WTC11 (cell line): ENCODE measurements around the gene NOS3. TPM values are rescaled to one million over a fixed set of nuclear protein-coding genes. Genes with fewer than 3 reads are reported as not detected.

Experiments
- ATAC-seq: fragments of 200-7000 bp; cut with Tn5 transposase; 2 replicates; pipeline ENCODE4 v1.10.0; 2021; ENCODE audit warnings: mild to moderate bottlenecking, moderate library complexity
- CTCF ChIA-PET: fragments of 300-600 bp; sonication (Branson Sonifier 250); formaldehyde crosslinking; loops from one replicate; lab custom pipeline; 2021; ENCODE audit warnings: antibody characterized with exemption; lab: Charles Lee
- POLR2A ChIA-PET: fragments of 350-600 bp; sonication (Branson Sonifier 250); formaldehyde crosslinking; loops from one replicate; lab custom pipeline; 2021; ENCODE audit warnings: antibody characterized with exemption; lab: Charles Lee
- DNase-seq: peaks from one replicate; pipeline ENCODE4 v3.0.0; 2021; ENCODE audit warnings: low spot score
- H3K27ac Mint-ChIP-seq: 2 replicates; pipeline ENCODE4 v1.8.0; 2021; ENCODE audit warnings: mixed read lengths
- H3K27me3 Mint-ChIP-seq: 2 replicates; pipeline ENCODE4 v1.8.0; 2021; ENCODE audit warnings: low read depth, mild to moderate bottlenecking, moderate library complexity, mixed read lengths
- H3K36me3 Mint-ChIP-seq: 2 replicates; pipeline ENCODE4 v1.8.0; 2021; ENCODE audit warnings: mixed read lengths
- H3K4me1 Mint-ChIP-seq: 2 replicates; pipeline ENCODE4 v1.8.0; 2022; ENCODE audit warnings: mixed read lengths
- H3K4me3 Mint-ChIP-seq: 2 replicates; pipeline ENCODE4 v1.8.0; 2021; ENCODE audit warnings: mild to moderate bottlenecking, moderate library complexity, mixed read lengths
- H3K9me3 Mint-ChIP-seq: 2 replicates; pipeline ENCODE4 v1.8.0; 2021; ENCODE audit warnings: mixed read lengths
- E2F4 ChIP-seq: sonication (generic); formaldehyde crosslinking; IDR thresholded peaks from 2 replicates; pipeline ENCODE4 v1.8.1; 2022; ENCODE audit warnings: low read depth, mild to moderate bottlenecking, moderate library complexity, missing genetic modification reagents, borderline replicate concordance
- ETV6 ChIP-seq: sonication (generic); formaldehyde crosslinking; IDR thresholded peaks from 2 replicates; pipeline ENCODE4 v1.8.1; 2022; ENCODE audit warnings: mild to moderate bottlenecking, missing genetic modification reagents
- JAZF1 ChIP-seq: fragments of 250-450 bp; sonication (Bioruptor Pico); IDR thresholded peaks from 2 replicates; pipeline ENCODE4 v1.9.0; 2021; ENCODE audit warnings: moderate library complexity, mild to moderate bottlenecking, inconsistent platforms
- MAX ChIP-seq: sonication (generic); formaldehyde crosslinking; IDR thresholded peaks from 2 replicates; pipeline ENCODE4 v1.8.0; 2022; ENCODE audit warnings: mild to moderate bottlenecking, missing genetic modification reagents
- MXD4 ChIP-seq: fragments of 250-450 bp; sonication (Bioruptor Pico); IDR thresholded peaks from 2 replicates; pipeline ENCODE4 v1.8.0; 2021; ENCODE audit warnings: mild to moderate bottlenecking, moderate library complexity, borderline replicate concordance
- MYBL2 ChIP-seq: sonication (generic); formaldehyde crosslinking; IDR thresholded peaks from 2 replicates; pipeline ENCODE4 v1.8.1; 2023; ENCODE audit warnings: mild to moderate bottlenecking, moderate library complexity, missing genetic modification reagents
- NFYB ChIP-seq: sonication (generic); formaldehyde crosslinking; conservative IDR thresholded peaks from 2 replicates; pipeline ENCODE4 v1.8.0; 2022; ENCODE audit warnings: low read depth, missing genetic modification reagents
- PRRX2 ChIP-seq: fragments of 250-450 bp; sonication (Bioruptor Pico); IDR thresholded peaks from 2 replicates; pipeline ENCODE4 v1.8.0; 2021; ENCODE audit warnings: mild to moderate bottlenecking
- SMAD3 ChIP-seq: sonication (generic); formaldehyde crosslinking; IDR thresholded peaks from 2 replicates; pipeline ENCODE4 v1.8.0; 2022; ENCODE audit warnings: missing genetic modification reagents, mild to moderate bottlenecking, borderline replicate concordance
- SOX15 ChIP-seq: fragments of 250-450 bp; sonication (Bioruptor Pico); IDR thresholded peaks from 2 replicates; pipeline ENCODE4 v1.9.0; 2021; ENCODE audit warnings: mild to moderate bottlenecking
- TCF7 ChIP-seq: sonication (generic); formaldehyde crosslinking; IDR thresholded peaks from 2 replicates; pipeline ENCODE4 v1.8.0; 2022; ENCODE audit warnings: mild to moderate bottlenecking, low read depth, missing genetic modification reagents, moderate library complexity
- TEAD1 ChIP-seq: sonication (generic); formaldehyde crosslinking; IDR thresholded peaks from 2 replicates; pipeline ENCODE4 v1.8.0; 2022; ENCODE audit warnings: mild to moderate bottlenecking, missing genetic modification reagents
- ZNF416 ChIP-seq: fragments of 250-450 bp; sonication (Bioruptor Pico); IDR thresholded peaks from 2 replicates; pipeline ENCODE4 v1.9.0; 2021; ENCODE audit warnings: mild to moderate bottlenecking, inconsistent platforms
- total RNA-seq: library from RNA; stranded (reverse); gene quantifications from 3 replicates; pipeline ENCODE4 v1.2.3, GENCODE V29; 2021
- TF ChIP-seq, protein P1 (sequence below): fragments of 250-450 bp; sonication (Bioruptor Pico); IDR thresholded peaks from 2 replicates; pipeline ENCODE4 v2.1.2; 2022; ENCODE audit warnings: mild to moderate bottlenecking, moderate library complexity
- TF ChIP-seq, protein P2 (sequence below): sonication (generic); formaldehyde crosslinking; IDR thresholded peaks from 2 replicates; pipeline ENCODE4 v1.8.0; 2022; ENCODE audit warnings: mild to moderate bottlenecking, missing genetic modification reagents
- TF ChIP-seq, protein P3 (sequence below): sonication (generic); formaldehyde crosslinking; IDR thresholded peaks from 2 replicates; pipeline ENCODE4 v1.8.1; 2022; ENCODE audit warnings: missing genetic modification reagents, borderline replicate concordance
- TF ChIP-seq, protein P4 (sequence below): sonication (generic); formaldehyde crosslinking; IDR thresholded peaks from 2 replicates; pipeline ENCODE4 v1.8.1; 2022; ENCODE audit warnings: mild to moderate bottlenecking, missing genetic modification reagents, moderate library complexity, borderline replicate concordance

NOS3 gene
- total RNA-seq, 1 experiment from 2014 or later: 6.6 TPM

GRCh38 chr7:150950496-150951180 lies 40.2 kb upstream of the NOS3 start (continued):
- TF ChIP-seq NFYB (CRISPR knock-in tag): no peak
- TF ChIP-seq, protein P1, sequence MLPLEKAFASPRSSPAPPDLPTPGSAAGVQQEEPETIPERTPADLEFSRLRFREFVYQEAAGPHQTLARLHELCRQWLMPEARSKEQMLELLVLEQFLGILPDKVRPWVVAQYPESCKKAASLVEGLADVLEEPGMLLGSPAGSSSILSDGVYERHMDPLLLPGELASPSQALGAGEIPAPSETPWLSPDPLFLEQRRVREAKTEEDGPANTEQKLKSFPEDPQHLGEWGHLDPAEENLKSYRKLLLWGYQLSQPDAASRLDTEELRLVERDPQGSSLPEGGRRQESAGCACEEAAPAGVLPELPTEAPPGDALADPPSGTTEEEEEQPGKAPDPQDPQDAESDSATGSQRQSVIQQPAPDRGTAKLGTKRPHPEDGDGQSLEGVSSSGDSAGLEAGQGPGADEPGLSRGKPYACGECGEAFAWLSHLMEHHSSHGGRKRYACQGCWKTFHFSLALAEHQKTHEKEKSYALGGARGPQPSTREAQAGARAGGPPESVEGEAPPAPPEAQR: no peak
- TF ChIP-seq SOX15 (CRISPR knock-in tag): no peak
- TF ChIP-seq, all 79 proteins: peak for 0

DNA sequence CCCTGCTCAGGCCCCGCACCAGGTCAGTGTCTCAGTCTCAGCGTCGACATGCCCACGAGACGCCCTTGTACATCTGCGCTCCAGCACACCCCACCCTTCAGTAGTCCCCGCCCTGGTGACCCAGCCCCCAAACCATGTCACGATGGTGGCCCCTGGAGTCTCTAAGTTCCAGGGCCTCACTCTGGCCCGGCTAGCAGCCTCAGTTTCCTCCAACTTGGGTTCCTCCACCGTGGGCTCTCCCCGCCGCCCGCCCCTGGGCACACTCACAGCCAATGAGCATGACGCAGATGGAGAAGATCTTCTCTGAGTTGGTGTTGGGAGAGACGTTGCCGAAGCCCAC lies 39.7 kb upstream of the NOS3 start:
- Mint-ChIP-seq H3K36me3 (peaks cover 4% of the 10 kb centered on the region; the same call in 1 of the 2 replicates), H3K4me3 (no peak overlapping the region), H3K4me1 (peaks cover 35% of the 10 kb centered on the region), H3K9me3 (no peaks in the 10 kb centered on the region), H3K27ac (no peak overlapping the region), H3K27me3 (peaks cover 6% of the 10 kb centered on the region)
- no peak for DNase-seq
- no peak for TF ChIP-seq MYBL2 (CRISPR knock-in tag)
- TF ChIP-seq ETV6 (CRISPR knock-in tag): no peak
- TF ChIP-seq, protein P2, sequence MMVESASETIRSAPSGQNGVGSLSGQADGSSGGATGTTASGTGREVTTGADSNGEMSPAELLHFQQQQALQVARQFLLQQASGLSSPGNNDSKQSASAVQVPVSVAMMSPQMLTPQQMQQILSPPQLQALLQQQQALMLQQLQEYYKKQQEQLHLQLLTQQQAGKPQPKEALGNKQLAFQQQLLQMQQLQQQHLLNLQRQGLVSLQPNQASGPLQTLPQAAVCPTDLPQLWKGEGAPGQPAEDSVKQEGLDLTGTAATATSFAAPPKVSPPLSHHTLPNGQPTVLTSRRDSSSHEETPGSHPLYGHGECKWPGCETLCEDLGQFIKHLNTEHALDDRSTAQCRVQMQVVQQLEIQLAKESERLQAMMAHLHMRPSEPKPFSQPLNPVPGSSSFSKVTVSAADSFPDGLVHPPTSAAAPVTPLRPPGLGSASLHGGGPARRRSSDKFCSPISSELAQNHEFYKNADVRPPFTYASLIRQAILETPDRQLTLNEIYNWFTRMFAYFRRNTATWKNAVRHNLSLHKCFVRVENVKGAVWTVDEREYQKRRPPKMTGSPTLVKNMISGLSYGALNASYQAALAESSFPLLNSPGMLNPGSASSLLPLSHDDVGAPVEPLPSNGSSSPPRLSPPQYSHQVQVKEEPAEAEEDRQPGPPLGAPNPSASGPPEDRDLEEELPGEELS: no peak
- TF ChIP-seq, protein P3, sequence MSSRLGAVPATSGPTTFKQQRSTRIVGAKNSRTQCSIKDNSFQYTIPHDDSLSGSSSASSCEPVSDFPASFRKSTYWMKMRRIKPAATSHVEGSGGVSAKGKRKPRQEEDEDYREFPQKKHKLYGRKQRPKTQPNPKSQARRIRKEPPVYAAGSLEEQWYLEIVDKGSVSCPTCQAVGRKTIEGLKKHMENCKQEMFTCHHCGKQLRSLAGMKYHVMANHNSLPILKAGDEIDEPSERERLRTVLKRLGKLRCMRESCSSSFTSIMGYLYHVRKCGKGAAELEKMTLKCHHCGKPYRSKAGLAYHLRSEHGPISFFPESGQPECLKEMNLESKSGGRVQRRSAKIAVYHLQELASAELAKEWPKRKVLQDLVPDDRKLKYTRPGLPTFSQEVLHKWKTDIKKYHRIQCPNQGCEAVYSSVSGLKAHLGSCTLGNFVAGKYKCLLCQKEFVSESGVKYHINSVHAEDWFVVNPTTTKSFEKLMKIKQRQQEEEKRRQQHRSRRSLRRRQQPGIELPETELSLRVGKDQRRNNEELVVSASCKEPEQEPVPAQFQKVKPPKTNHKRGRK (CRISPR knock-in tag): no peak
- no peak for TF ChIP-seq ZNF416 (CRISPR knock-in tag)
- no peak for TF ChIP-seq NFYB (CRISPR knock-in tag)
- TF ChIP-seq E2F4: no peak
- TF ChIP-seq, protein P4, sequence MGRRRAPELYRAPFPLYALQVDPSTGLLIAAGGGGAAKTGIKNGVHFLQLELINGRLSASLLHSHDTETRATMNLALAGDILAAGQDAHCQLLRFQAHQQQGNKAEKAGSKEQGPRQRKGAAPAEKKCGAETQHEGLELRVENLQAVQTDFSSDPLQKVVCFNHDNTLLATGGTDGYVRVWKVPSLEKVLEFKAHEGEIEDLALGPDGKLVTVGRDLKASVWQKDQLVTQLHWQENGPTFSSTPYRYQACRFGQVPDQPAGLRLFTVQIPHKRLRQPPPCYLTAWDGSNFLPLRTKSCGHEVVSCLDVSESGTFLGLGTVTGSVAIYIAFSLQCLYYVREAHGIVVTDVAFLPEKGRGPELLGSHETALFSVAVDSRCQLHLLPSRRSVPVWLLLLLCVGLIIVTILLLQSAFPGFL (CRISPR knock-in tag): no peak
- TF ChIP-seq TEAD1 (CRISPR knock-in tag): no peak
- TF ChIP-seq MXD4 (CRISPR knock-in tag): no peak
- no peak for TF ChIP-seq SMAD3 (CRISPR knock-in tag)
- TF ChIP-seq TCF7 (CRISPR knock-in tag): no peak
- no peak for ATAC-seq
- ChIA-PET CTCF (no interaction called here), POLR2A (no interaction called here)

- Mint-ChIP-seq H3K27me3 (peaks cover 6% of the 10 kb centered on the region), H3K36me3 (peaks cover 4% of the 10 kb centered on the region; the same call in 1 of the 2 replicates), H3K9me3 (no peaks in the 10 kb centered on the region), H3K4me3 (no peak overlapping the region), H3K4me1 (peaks cover 33% of the 10 kb centered on the region), H3K27ac (no peak overlapping the region)
- POLR2A ChIA-PET: no interaction called here
- CTCF ChIA-PET: no interaction called here
- TF ChIP-seq PRRX2 (no peak), JAZF1 (no peak), MAX (no peak)
- no peak for ATAC-seq
- DNase-seq: no peak
Observed at GRCh38 chr7:150951521-150951920, 39.3 kb upstream of the NOS3 start.
